ENCODE measurements around the gene ARMH4. TPM values are rescaled to one million over a fixed set of nuclear protein-coding genes. Genes with fewer than 3 reads are reported as not detected.

Gene ARMH4
- 1.5 and 1.7 TPM in 2 replicates for total RNA-seq (2012; rRNA removed)

GRCh38 chr14:58152014-58152857 is at the start of gene ARMH4:
ARMH4 (minus strand) TSS chr14:58152213; CDS start chr14:58139358, 12,855 bp downstream.
- Histone ChIP-seq H3K27me3 (ENCODE audit: control insufficient read depth, insufficient read depth, low read length) (peaks cover 37% of the 10 kb centered on the region), H3K4me3 (ENCODE audit: low read length) (peak within 1 kb of the TSS; percentile 85), H3K4me2 (ENCODE audit: low read length) (peak within 1 kb of the TSS; percentile 94), H3K9ac (ENCODE audit: low read depth, low read length) (peak within 1 kb of the TSS; percentile 64), H3K4me1 (ENCODE audit: control insufficient read depth, insufficient read depth, low read length) (peaks cover 6% of the 10 kb centered on the region), H3K9me3 (replicated peaks; ENCODE audit: low read length) (no peaks in the 10 kb centered on the region), H3K36me3 (ENCODE audit: insufficient read depth, low read length) (no peaks in the 10 kb centered on the region)

GRCh38 chr14:58200846-58201245 is 48.8 kb upstream of the ARMH4 start:
- Histone ChIP-seq H3K9ac (ENCODE audit: low read depth, low read length) (peak overlapping the region; percentile 100), H3K4me1 (ENCODE audit: control insufficient read depth, insufficient read depth, low read length) (peaks cover 6% of the 10 kb centered on the region), H3K9me3 (replicated peaks; ENCODE audit: low read length) (no peaks in the 10 kb centered on the region), H3K27me3 (ENCODE audit: control insufficient read depth, insufficient read depth, low read length) (peaks cover 8% of the 10 kb centered on the region), H3K36me3 (ENCODE audit: insufficient read depth, low read length) (peaks cover 7% of the 10 kb centered on the region), H3K4me2 (ENCODE audit: low read length) (peak overlapping the region; percentile 94), H3K4me3 (ENCODE audit: low read length) (peak overlapping the region; percentile 99)

- Histone ChIP-seq H3K4me3 (ENCODE audit: low read length) (peak overlapping the region; percentile 99), H3K9me3 (replicated peaks; ENCODE audit: low read length) (no peaks in the 10 kb centered on the region), H3K4me1 (ENCODE audit: control insufficient read depth, insufficient read depth, low read length) (peaks cover 6% of the 10 kb centered on the region), H3K36me3 (ENCODE audit: insufficient read depth, low read length) (peaks cover 7% of the 10 kb centered on the region), H3K4me2 (ENCODE audit: low read length) (peak overlapping the region; percentile 94), H3K27me3 (ENCODE audit: control insufficient read depth, insufficient read depth, low read length) (peaks cover 8% of the 10 kb centered on the region), H3K9ac (ENCODE audit: low read depth, low read length) (peak overlapping the region; percentile 100)
Measured at GRCh38 chr14:58200480-58200841, 48.4 kb upstream of the ARMH4 start.

GRCh38 chr14:58199726-58200479 is 47.9 kb upstream of the ARMH4 start, which contains the start of gene ACTR10:
ACTR10 (plus strand) TSS chr14:58200149; CDS start chr14:58200218, 69 bp downstream.
- peak within 1 kb of the TSS; percentile 94 for H3K4me2 ChIP-seq (ENCODE audit: low read length)
- peak within 1 kb of the TSS; percentile 100 for H3K9ac ChIP-seq (ENCODE audit: low read depth, low read length)
- no peaks in the 10 kb centered on the region for H3K9me3 ChIP-seq (replicated peaks; ENCODE audit: low read length)
- H3K27me3 ChIP-seq (ENCODE audit: control insufficient read depth, insufficient read depth, low read length) = peaks cover 8% of the 10 kb centered on the region
- peaks cover 6% of the 10 kb centered on the region for H3K4me1 ChIP-seq (ENCODE audit: control insufficient read depth, insufficient read depth, low read length)
- H3K4me3 ChIP-seq (ENCODE audit: low read length) = peak within 1 kb of the TSS; percentile 99
- H3K36me3 ChIP-seq (ENCODE audit: insufficient read depth, low read length) = peaks cover 7% of the 10 kb centered on the region

GRCh38 chr14:58198086-58198485 is 46.1 kb upstream of the ARMH4 start:
- H3K4me1 ChIP-seq (ENCODE audit: control insufficient read depth, insufficient read depth, low read length) = peaks cover 6% of the 10 kb centered on the region
- no peak overlapping the region for H3K9ac ChIP-seq (ENCODE audit: low read depth, low read length)
- no peak overlapping the region for H3K4me2 ChIP-seq (ENCODE audit: low read length)
- H3K4me3 ChIP-seq (ENCODE audit: low read length) = no peak overlapping the region
- H3K36me3 ChIP-seq (ENCODE audit: insufficient read depth, low read length) = no peaks in the 10 kb centered on the region
- no peaks in the 10 kb centered on the region for H3K9me3 ChIP-seq (replicated peaks; ENCODE audit: low read length)
- peaks cover 9% of the 10 kb centered on the region for H3K27me3 ChIP-seq (ENCODE audit: control insufficient read depth, insufficient read depth, low read length)

- no peaks in the 10 kb centered on the region for H3K9me3 ChIP-seq (replicated peaks; ENCODE audit: low read length)
- H3K9ac ChIP-seq (ENCODE audit: low read depth, low read length) = no peak overlapping the region
- peaks cover 23% of the 10 kb centered on the region for H3K27me3 ChIP-seq (ENCODE audit: control insufficient read depth, insufficient read depth, low read length)
- H3K36me3 ChIP-seq (ENCODE audit: insufficient read depth, low read length) = no peaks in the 10 kb centered on the region
- no peak overlapping the region for H3K4me2 ChIP-seq (ENCODE audit: low read length)
- H3K4me3 ChIP-seq (ENCODE audit: low read length) = no peak overlapping the region
- peaks cover 6% of the 10 kb centered on the region for H3K4me1 ChIP-seq (ENCODE audit: control insufficient read depth, insufficient read depth, low read length)
Measured at GRCh38 chr14:58196198-58196597, 44.2 kb upstream of the ARMH4 start.

GRCh38 chr14:58193542-58193941 is 41.5 kb upstream of the ARMH4 start:
- Histone ChIP-seq H3K27me3 (ENCODE audit: control insufficient read depth, insufficient read depth, low read length) (peaks cover 28% of the 10 kb centered on the region), H3K4me3 (ENCODE audit: low read length) (no peak overlapping the region), H3K9ac (ENCODE audit: low read depth, low read length) (no peak overlapping the region), H3K4me1 (ENCODE audit: control insufficient read depth, insufficient read depth, low read length) (no peaks in the 10 kb centered on the region), H3K4me2 (ENCODE audit: low read length) (no peak overlapping the region), H3K36me3 (ENCODE audit: insufficient read depth, low read length) (no peaks in the 10 kb centered on the region), H3K9me3 (replicated peaks; ENCODE audit: low read length) (no peaks in the 10 kb centered on the region)

GRCh38 chr14:58191763-58192601 is 40.0 kb upstream of the ARMH4 start:
- H3K36me3 ChIP-seq (ENCODE audit: insufficient read depth, low read length) = no peaks in the 10 kb centered on the region
- H3K4me1 ChIP-seq (ENCODE audit: control insufficient read depth, insufficient read depth, low read length) = no peaks in the 10 kb centered on the region
- no peak overlapping the region for H3K4me2 ChIP-seq (ENCODE audit: low read length)
- H3K9ac ChIP-seq (ENCODE audit: low read depth, low read length) = no peak overlapping the region
- no peaks in the 10 kb centered on the region for H3K9me3 ChIP-seq (replicated peaks; ENCODE audit: low read length)
- H3K4me3 ChIP-seq (ENCODE audit: low read length) = no peak overlapping the region
- peaks cover 35% of the 10 kb centered on the region for H3K27me3 ChIP-seq (ENCODE audit: control insufficient read depth, insufficient read depth, low read length)

- Histone ChIP-seq H3K36me3 (ENCODE audit: insufficient read depth, low read length) (no peaks in the 10 kb centered on the region), H3K4me1 (ENCODE audit: control insufficient read depth, insufficient read depth, low read length) (no peaks in the 10 kb centered on the region), H3K27me3 (ENCODE audit: control insufficient read depth, insufficient read depth, low read length) (peaks cover 32% of the 10 kb centered on the region), H3K4me3 (ENCODE audit: low read length) (no peak overlapping the region), H3K4me2 (ENCODE audit: low read length) (no peak overlapping the region), H3K9ac (ENCODE audit: low read depth, low read length) (no peak overlapping the region), H3K9me3 (replicated peaks; ENCODE audit: low read length) (no peaks in the 10 kb centered on the region)
Measured at GRCh38 chr14:58189176-58189575, 37.2 kb upstream of the ARMH4 start.

GRCh38 chr14:58177125-58177524 is 25.1 kb upstream of the ARMH4 start:
- H3K27me3 ChIP-seq (ENCODE audit: control insufficient read depth, insufficient read depth, low read length) = peaks cover 4% of the 10 kb centered on the region
- H3K9me3 ChIP-seq (replicated peaks; ENCODE audit: low read length) = no peaks in the 10 kb centered on the region
- H3K4me3 ChIP-seq (ENCODE audit: low read length) = no peak overlapping the region
- no peaks in the 10 kb centered on the region for H3K4me1 ChIP-seq (ENCODE audit: control insufficient read depth, insufficient read depth, low read length)
- no peaks in the 10 kb centered on the region for H3K36me3 ChIP-seq (ENCODE audit: insufficient read depth, low read length)
- H3K9ac ChIP-seq (ENCODE audit: low read depth, low read length) = no peak overlapping the region
- H3K4me2 ChIP-seq (ENCODE audit: low read length) = no peak overlapping the region

- no peaks in the 10 kb centered on the region for H3K9me3 ChIP-seq (replicated peaks; ENCODE audit: low read length)
Measured at GRCh38 chr14:58171090-58171489, 19.1 kb upstream of the ARMH4 start.

More at GRCh38 chr14:58171090-58171489, 19.1 kb upstream of the ARMH4 start:
- H3K36me3 ChIP-seq (ENCODE audit: insufficient read depth, low read length) = no peaks in the 10 kb centered on the region
- no peak overlapping the region for H3K9ac ChIP-seq (ENCODE audit: low read depth, low read length)
- no peak overlapping the region for H3K4me3 ChIP-seq (ENCODE audit: low read length)
- H3K4me2 ChIP-seq (ENCODE audit: low read length) = peak overlapping the region; percentile 27
- H3K4me1 ChIP-seq (ENCODE audit: control insufficient read depth, insufficient read depth, low read length) = peaks cover 11% of the 10 kb centered on the region
- H3K27me3 ChIP-seq (ENCODE audit: control insufficient read depth, insufficient read depth, low read length) = peaks cover 8% of the 10 kb centered on the region

Data from skeletal muscle satellite cell (primary cell).